NB4 (cell line): Measurements from ENCODE around the gene LAMA3.

Experiments
- DNase-seq: peaks from one replicate; pipeline ENCODE4 v3.0.0; 2010; ENCODE audit warnings: low read depth
- H3K4me3 ChIP-seq: one replicate; pipeline ENCODE4 v1.5.1; 2011; ENCODE audit warnings: mild to moderate bottlenecking, low read depth, low read length, moderate library complexity
- MYC ChIP-seq: IDR thresholded peaks from 2 replicates; pipeline ENCODE4 v1.6.1; 2011; ENCODE audit warnings: low read depth, low read length
- POLR2A ChIP-seq: IDR thresholded peaks from 2 replicates; pipeline ENCODE4 v1.6.1; 2011; ENCODE audit warnings: mild to moderate bottlenecking; ENCODE audit not compliant: insufficient read length; ENCODE audit errors: extremely low read depth
- TF ChIP-seq, protein P1 (sequence below): IDR thresholded peaks from one replicate; pipeline ENCODE4 v1.5.1; 2012; ENCODE audit warnings: low read depth, low read length
- TF ChIP-seq, protein P2 (sequence below): IDR thresholded peaks from 2 replicates; pipeline ENCODE4 v1.6.1; 2011; ENCODE audit warnings: low read depth, low read length

LAMA3 gene

DNA sequence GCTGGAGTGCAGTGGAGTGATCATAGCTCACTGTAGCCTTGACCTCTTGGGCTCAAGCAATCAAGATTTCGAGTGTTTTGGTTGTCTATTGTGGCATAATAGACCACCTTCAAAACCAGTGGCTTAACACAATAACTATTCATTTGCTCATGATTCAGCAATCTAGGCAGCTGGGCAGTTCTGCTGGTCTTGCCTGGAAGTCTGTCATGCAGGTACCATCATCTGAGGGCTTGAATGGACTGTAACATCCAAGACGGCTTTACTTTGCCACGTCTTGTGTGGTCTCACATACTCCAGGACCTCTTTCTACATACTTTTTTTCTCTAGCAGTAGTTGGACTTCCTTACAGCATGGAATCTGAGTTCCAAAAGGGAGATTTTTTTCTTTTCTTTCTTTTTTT is 13.4 kb upstream of the LAMA3 start:
- DNase-seq = no peak
- H3K4me3 ChIP-seq = no peak overlapping the region
- TF ChIP-seq, protein P1, sequence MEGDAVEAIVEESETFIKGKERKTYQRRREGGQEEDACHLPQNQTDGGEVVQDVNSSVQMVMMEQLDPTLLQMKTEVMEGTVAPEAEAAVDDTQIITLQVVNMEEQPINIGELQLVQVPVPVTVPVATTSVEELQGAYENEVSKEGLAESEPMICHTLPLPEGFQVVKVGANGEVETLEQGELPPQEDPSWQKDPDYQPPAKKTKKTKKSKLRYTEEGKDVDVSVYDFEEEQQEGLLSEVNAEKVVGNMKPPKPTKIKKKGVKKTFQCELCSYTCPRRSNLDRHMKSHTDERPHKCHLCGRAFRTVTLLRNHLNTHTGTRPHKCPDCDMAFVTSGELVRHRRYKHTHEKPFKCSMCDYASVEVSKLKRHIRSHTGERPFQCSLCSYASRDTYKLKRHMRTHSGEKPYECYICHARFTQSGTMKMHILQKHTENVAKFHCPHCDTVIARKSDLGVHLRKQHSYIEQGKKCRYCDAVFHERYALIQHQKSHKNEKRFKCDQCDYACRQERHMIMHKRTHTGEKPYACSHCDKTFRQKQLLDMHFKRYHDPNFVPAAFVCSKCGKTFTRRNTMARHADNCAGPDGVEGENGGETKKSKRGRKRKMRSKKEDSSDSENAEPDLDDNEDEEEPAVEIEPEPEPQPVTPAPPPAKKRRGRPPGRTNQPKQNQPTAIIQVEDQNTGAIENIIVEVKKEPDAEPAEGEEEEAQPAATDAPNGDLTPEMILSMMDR = no peak
- TF ChIP-seq POLR2A (no peak), MYC (no peak)
- TF ChIP-seq, protein P2, sequence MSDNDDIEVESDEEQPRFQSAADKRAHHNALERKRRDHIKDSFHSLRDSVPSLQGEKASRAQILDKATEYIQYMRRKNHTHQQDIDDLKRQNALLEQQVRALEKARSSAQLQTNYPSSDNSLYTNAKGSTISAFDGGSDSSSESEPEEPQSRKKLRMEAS = no peak

DNA sequence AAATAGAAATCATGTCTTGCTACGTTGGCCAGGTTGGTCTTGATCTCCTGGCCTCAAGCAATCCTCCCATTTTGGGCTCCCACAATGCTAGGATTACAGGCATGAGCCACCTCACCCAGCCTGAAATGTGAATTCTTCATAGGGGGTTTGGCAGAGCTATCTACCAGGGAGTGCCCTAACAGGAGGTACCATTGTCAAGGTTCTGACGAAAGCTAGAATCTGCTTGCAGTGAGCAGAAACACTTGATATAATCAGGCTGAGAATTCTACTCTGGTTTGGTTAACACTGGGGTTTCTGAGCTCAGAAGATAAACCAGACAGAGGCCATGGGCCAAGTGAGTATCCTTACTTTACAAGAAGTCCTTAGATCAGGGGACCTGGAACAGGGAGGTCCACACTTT is 7.2 kb upstream of the LAMA3 start:
- no peak overlapping the region for H3K4me3 ChIP-seq
- DNase-seq = no peak
- TF ChIP-seq, protein P1 = no peak
- no peak for TF ChIP-seq POLR2A
- TF ChIP-seq, protein P2 = no peak
- TF ChIP-seq MYC = no peak

DNA sequence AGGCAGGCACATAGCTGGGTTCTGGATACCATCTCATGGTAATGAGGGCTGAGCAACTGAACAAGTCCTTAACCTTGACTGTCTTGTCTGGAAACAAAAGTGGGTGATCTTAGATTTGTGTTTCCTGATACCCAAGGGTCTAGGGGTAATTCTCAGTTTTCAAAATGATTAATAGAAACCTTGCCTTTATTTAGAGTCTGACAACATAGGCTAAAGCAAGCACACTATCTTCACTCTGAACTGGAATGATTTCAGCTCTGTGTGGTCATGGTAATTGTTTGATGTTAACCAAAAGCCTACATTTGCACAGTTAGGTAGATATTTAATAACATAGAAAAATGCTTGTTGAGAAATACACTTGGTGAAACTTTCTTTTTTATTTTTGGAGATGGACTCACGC is 6.8 kb upstream of the LAMA3 start:
- TF ChIP-seq, protein P1 = no peak
- TF ChIP-seq, protein P2 = no peak
- no peak for TF ChIP-seq MYC
- no peak for TF ChIP-seq POLR2A
- no peak for DNase-seq
- no peak overlapping the region for H3K4me3 ChIP-seq

DNA sequence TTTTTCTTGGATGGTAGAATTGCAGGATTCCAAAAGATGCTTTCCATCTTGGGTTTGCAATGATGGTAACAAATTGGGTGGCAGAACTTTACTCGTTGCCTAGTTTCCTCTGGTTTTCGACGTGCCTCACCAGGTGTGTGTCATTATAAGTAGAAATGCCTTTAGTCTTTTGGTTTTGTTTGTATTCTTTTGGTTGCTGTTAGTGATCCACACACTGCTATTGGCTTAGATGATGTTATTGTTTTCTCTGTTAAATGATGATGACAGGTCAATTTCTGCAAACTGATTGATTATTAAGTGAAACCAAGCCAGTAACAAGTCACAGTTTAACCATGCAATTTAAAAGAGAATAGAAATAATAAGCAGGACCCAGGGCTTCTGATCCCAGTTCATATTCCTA is 6.1 kb upstream of the LAMA3 start:
- TF ChIP-seq, protein P1 = no peak
- TF ChIP-seq POLR2A (no peak), MYC (no peak)
- TF ChIP-seq, protein P2 = no peak

DNA sequence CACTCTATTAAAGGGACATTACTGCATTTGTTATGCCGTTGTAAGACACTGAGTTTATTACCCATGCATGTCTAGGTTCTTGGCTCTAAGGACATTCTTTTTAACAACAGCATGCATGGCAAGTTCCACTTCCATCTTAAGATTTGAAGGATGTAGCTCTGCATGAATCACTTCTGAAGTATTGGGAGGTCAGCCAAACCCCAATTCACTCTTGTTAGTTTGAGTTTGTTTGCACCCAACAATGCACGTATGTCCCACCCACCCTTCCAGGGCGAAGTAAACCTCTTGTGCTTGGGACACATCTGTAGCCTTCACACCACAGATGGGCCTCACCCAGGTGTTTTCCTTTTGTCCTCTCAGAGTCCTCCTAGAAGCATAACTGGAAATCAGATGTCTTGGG is 5.6 kb upstream of the LAMA3 start:
- no peak overlapping the region for H3K4me3 ChIP-seq
- TF ChIP-seq MYC (no peak), POLR2A (no peak)
- TF ChIP-seq, protein P2 = no peak
- TF ChIP-seq, protein P1 = no peak
- DNase-seq = no peak

More for the DNA sequence above, 6.1 kb upstream of the LAMA3 start:
- no peak overlapping the region for H3K4me3 ChIP-seq
- no peak for DNase-seq
